Measurements from ENCODE around the gene INO80.

Gene INO80

GRCh38 chr15:41001524-41002214 lies 114.4 kb downstream of the INO80 start:
- DNase-seq (ENCODE audit: low read depth): no peak

GRCh38 chr15:40999190-40999589 lies 116.9 kb downstream of the INO80 start:
- peak; percentile 60 for DNase-seq (ENCODE audit: low read depth)

- DNase-seq (ENCODE audit: low read depth): no peak
Observed at GRCh38 chr15:40995656-40996055, 120.4 kb downstream of the INO80 start.

GRCh38 chr15:40992825-40993224 lies 123.3 kb downstream of the INO80 start:
- no peak for DNase-seq (ENCODE audit: low read depth)

GRCh38 chr15:40992241-40992741 lies 123.8 kb downstream of the INO80 start:
- DNase-seq (ENCODE audit: low read depth): no peak

- no peak for DNase-seq (ENCODE audit: low read depth)
Observed at GRCh38 chr15:40991355-40991754, 124.7 kb downstream of the INO80 start.

- DNase-seq (ENCODE audit: low read depth): no peak
Observed at GRCh38 chr15:40990789-40991188, 125.3 kb downstream of the INO80 start.

- no peak for DNase-seq (ENCODE audit: low read depth)
Observed at GRCh38 chr15:40990080-40990479, 126.0 kb downstream of the INO80 start.

GRCh38 chr15:40988156-40988555 lies 127.9 kb downstream of the INO80 start:
- DNase-seq (ENCODE audit: low read depth): no peak

GRCh38 chr15:40986820-40987219 lies 129.3 kb downstream of the INO80 start:
- no peak for DNase-seq (ENCODE audit: low read depth)

GRCh38 chr15:40985541-40986330 lies 130.3 kb downstream of the INO80 start:
- no peak for DNase-seq (ENCODE audit: low read depth)

GRCh38 chr15:40984964-40985363 lies 131.1 kb downstream of the INO80 start:
- DNase-seq (ENCODE audit: low read depth): peak; percentile 85

GRCh38 chr15:40984406-40984805 lies 131.7 kb downstream of the INO80 start:
- DNase-seq (ENCODE audit: low read depth): no peak

- peak; percentile 44 for DNase-seq (ENCODE audit: low read depth)
Observed at GRCh38 chr15:40982855-40983254, 133.2 kb downstream of the INO80 start.

- no peak for DNase-seq (ENCODE audit: low read depth)
Observed at GRCh38 chr15:40981186-40981585, 134.9 kb downstream of the INO80 start.

GRCh38 chr15:40978562-40978961 lies 137.5 kb downstream of the INO80 start:
- no peak for DNase-seq (ENCODE audit: low read depth)

GRCh38 chr15:40978141-40978540 lies 137.9 kb downstream of the INO80 start:
- DNase-seq (ENCODE audit: low read depth): no peak

GRCh38 chr15:40976819-40977218 lies 139.3 kb downstream of the INO80 start:
- DNase-seq (ENCODE audit: low read depth): no peak

- DNase-seq (ENCODE audit: low read depth): no peak
Observed at GRCh38 chr15:40974879-40975278, 141.2 kb downstream of the INO80 start.

- DNase-seq (ENCODE audit: low read depth): no peak
Observed at GRCh38 chr15:40969363-40969762, 146.7 kb downstream of the INO80 start.

GRCh38 chr15:40968290-40969085 lies 147.6 kb downstream of the INO80 start:
- DNase-seq (ENCODE audit: low read depth): no peak

- DNase-seq (ENCODE audit: low read depth): no peak
Observed at GRCh38 chr15:40964634-40965033, 151.4 kb downstream of the INO80 start.

- DNase-seq (ENCODE audit: low read depth): no peak
Observed at GRCh38 chr15:40964006-40964405, 152.1 kb downstream of the INO80 start.
